Measurements from ENCODE around the gene LRIT3.
"Not testable (repeated sequence)": the region's sequence is repeated elsewhere in the genome, so short reads cannot be mapped to it uniquely, and the experiment has no call there.

LRIT3 gene

GRCh38 chr4:109859426-109860300 is 11.8 kb downstream of the LRIT3 start:
- DNase-seq: not testable (repeated sequence)

GRCh38 chr4:109861271-109861670 is 13.4 kb downstream of the LRIT3 start:
- DNase-seq: no peak

- no peak for DNase-seq
Measured at GRCh38 chr4:109861916-109862511, 14.1 kb downstream of the LRIT3 start.

GRCh38 chr4:109864134-109864533 is 16.2 kb downstream of the LRIT3 start:
- no peak for DNase-seq

- no peak for DNase-seq
Measured at GRCh38 chr4:109870061-109870460, 22.2 kb downstream of the LRIT3 start.

GRCh38 chr4:109872065-109872464 is 24.2 kb downstream of the LRIT3 start:
- no peak for DNase-seq

GRCh38 chr4:109872950-109873656 is 25.2 kb downstream of the LRIT3 start:
- DNase-seq: no peak

- DNase-seq: no peak
Measured at GRCh38 chr4:109873791-109874514, 26.0 kb downstream of the LRIT3 start.

GRCh38 chr4:109875106-109875505 is 27.2 kb downstream of the LRIT3 start:
- DNase-seq: no peak

GRCh38 chr4:109875553-109875952 is 27.6 kb downstream of the LRIT3 start:
- not testable (repeated sequence) for DNase-seq

- DNase-seq: no peak
Measured at GRCh38 chr4:109876634-109877265, 28.8 kb downstream of the LRIT3 start.

GRCh38 chr4:109877400-109877799 is 29.5 kb downstream of the LRIT3 start:
- DNase-seq: no peak

- DNase-seq: no peak
Measured at GRCh38 chr4:109878355-109878754, 30.4 kb downstream of the LRIT3 start.

- DNase-seq: no peak
Measured at GRCh38 chr4:109879081-109879480, 31.2 kb downstream of the LRIT3 start.

- DNase-seq: no peak
Measured at GRCh38 chr4:109879636-109880314, 31.9 kb downstream of the LRIT3 start.

- DNase-seq: no peak
Measured at GRCh38 chr4:109886303-109886702, 38.4 kb downstream of the LRIT3 start.

- no peak for DNase-seq
Measured at GRCh38 chr4:109887071-109887470, 39.2 kb downstream of the LRIT3 start.

- no peak for DNase-seq
Measured at GRCh38 chr4:109890076-109890475, 42.2 kb downstream of the LRIT3 start.

- DNase-seq: no peak
Measured at GRCh38 chr4:109902559-109903251, 54.8 kb downstream of the LRIT3 start.

GRCh38 chr4:109908731-109909130 is 60.8 kb downstream of the LRIT3 start:
- no peak for DNase-seq

GRCh38 chr4:109910256-109910655 is 62.3 kb downstream of the LRIT3 start:
- DNase-seq: no peak

Data from T-helper 9 cell (primary cell).